Effector CD4-positive, alpha-beta T cell (primary cell): ENCODE measurements around the gene SHROOM2.
A peak's percentile ranks its signal among the peaks of the same experiment; 100 is the strongest.

ENCODE experiments used
- DNase-seq: peaks from one replicate; pipeline ENCODE4 v3.0.0-alpha.2; 2020

The SHROOM2 gene

DNA sequence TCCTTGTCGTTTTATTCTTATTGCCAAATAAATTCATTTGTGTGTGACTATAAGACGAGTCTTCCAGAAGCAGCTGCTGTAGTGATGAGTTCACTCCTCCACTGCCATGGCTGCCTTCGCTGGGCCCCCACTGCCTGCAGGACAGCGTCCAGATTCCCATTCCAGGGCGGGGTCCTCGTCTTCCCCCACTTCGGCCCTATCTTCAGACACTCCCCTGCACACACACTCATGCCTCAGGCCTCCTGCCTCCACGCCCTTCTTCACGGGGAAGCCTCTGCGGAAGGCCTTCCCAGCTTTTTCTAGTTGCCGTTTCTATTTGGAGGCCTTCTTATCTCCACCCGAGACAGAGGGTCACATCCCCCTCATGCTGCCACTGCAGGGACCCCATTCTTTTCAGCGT is 80.4 kb downstream of the SHROOM2 start:
- no peak for DNase-seq

DNA sequence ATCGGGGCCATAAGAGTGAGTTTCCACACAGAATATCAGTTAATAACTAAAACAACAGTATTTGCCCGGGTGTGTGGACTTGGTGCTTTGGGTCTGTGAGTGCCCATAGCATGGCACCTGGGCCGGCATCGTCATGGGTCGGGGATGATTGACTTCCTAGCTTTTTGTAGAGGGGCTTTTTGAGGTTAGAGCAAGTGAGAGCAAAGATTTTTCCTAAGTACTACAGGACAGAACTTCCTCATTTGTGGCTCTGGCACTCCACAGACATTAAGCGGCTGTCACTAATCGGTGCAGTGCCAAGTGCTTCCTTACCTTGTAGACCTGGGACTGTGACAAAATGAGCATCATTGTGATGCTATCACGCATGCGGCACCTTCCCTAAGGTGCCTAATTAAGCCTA is 81.0 kb downstream of the SHROOM2 start:
- DNase-seq, result no peak

DNA sequence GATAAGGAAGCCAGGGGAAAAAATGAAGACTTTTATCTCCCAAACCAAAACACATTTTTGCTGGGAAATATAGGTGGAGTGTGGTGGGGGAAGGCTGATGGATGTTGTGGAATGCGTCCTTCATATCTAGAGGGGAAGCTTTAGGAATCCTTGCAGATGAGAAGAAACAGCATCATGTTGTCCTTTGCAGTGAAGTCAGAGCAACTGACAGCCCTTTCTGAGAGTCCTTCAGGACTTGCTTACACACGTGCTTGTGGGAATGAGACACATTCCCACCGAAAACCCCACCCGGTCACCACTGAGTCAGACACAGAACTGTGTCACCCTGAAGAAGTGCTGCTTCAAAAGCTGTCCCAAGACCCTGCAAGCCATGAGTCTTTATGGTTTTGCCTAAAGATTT is 81.5 kb downstream of the SHROOM2 start:
- no peak for DNase-seq

DNA sequence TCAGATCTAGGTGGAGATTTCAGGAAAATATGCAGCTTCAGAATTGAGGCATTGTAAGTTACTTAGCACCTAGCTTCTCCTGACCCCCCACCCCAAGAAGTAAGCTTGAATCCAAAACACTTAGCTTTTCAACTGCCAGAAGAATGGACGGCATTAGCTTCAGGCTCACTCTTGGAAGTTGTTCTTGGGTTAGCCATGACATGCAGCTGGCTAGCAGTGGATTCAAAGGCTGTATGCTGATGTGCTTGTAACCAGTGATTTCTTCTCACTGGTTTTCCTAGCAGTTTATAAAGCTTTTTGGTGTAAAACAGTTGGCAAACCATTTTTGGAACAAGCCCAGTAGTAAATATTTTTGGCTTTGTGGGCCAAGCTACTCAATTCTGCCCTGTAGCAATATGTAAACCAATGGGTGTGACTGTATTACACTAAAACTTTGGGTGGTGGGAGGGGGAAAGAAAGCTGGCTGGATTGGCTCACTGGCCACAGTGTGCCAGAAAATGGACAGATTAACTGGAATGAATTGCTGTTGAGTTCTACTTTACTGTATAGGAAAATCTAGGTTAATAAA is 85.6 kb downstream of the SHROOM2 start:
- no peak for DNase-seq

DNA sequence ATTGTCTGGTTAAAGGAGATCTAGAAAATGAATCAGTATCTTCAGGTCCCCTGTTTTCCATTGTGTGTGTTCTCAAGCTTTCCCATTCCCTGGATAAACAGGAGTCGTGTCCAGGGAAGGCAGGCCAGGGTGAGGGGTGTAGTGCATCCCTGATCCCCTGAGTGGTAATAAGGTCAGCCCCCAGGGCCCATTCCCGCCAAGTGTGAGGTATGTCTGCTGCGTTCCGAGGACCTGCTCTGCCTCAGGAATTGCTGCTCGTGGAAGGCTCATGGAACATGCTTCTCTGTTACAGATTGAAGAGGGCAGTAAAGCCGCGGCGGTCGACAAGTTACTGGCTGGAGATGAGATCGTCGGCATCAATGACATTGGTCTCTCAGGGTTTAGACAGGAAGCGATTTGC is 87.1 kb downstream of the SHROOM2 start:
- no peak for DNase-seq

DNA sequence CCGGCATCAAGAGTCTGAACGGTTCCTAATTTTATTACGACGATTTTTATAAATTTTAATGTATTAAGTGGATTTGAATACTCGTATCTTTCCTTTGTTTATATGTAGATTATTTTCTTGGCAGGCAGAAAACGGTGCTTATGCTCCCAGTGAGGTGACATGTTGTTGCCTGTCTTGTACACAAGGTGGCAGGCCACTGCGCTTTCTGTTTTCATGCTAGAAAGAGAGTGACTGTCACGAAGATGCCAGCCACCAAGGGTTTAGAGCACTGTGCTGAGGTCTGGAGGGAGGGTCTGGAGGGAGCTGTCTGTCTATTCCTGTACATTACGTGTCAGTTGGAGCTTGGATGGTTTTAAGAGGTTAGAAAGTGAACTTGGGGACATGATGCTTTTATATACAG is 87.7 kb downstream of the SHROOM2 start:
- DNase-seq, result peak; percentile 9

DNA sequence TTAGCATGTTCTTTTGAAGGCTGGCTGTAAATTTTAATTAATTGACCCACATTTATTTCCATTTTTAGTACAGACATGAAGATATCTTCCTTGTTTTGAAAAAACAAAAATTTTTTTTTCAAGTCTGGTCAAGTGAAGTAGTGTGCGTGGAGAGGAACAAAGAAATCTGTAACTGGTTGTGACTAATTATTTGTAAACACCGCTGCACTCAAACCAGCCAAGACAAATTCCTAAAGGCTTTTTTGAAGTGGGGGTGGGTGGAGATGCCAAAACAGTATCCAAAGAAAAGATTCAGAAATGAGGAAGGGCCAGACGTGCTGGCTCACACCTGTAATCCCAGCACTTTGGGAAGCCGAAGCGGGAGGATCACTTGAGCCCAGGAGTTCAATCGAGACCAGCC is 88.3 kb downstream of the SHROOM2 start:
- DNase-seq, result no peak

DNA sequence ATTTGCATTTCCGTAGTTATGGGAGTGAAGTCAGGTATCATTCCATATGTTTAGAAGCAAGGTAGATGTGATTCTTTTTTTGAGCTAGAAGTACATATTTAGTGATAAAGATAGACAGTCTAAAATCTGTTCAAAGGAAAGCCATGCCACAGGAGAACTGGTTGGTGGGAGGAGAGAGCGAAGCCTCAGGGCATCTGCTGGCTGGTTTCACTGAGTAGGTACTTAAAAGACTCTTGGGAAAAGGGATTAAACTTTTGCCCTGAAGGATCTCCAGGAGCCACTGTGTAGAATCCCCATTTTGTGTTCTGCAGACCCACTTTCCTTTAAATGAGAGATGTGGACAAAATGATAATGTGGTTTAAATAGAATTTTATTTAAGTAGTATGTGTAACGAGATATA is 89.6 kb downstream of the SHROOM2 start:
- DNase-seq, result no peak

DNA sequence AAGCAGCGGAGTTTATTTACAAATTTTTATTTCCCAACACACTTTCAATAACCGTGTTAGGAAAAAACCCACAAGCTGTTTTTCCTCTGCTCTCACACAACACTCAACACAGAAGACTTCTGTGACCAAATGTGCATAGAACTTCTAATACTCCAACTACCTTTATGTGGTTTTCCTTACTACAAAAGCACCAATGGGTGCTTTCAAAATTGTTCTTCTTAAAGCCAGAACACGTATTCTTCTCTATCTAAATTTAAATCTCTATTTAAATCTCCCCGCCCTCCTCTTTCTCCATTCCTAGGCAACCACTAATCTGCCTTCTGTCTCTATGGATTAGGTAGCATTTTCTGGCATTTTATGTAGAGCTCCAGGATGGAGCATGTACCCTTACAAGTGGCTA is 90.0 kb downstream of the SHROOM2 start:
- DNase-seq, result no peak

DNA sequence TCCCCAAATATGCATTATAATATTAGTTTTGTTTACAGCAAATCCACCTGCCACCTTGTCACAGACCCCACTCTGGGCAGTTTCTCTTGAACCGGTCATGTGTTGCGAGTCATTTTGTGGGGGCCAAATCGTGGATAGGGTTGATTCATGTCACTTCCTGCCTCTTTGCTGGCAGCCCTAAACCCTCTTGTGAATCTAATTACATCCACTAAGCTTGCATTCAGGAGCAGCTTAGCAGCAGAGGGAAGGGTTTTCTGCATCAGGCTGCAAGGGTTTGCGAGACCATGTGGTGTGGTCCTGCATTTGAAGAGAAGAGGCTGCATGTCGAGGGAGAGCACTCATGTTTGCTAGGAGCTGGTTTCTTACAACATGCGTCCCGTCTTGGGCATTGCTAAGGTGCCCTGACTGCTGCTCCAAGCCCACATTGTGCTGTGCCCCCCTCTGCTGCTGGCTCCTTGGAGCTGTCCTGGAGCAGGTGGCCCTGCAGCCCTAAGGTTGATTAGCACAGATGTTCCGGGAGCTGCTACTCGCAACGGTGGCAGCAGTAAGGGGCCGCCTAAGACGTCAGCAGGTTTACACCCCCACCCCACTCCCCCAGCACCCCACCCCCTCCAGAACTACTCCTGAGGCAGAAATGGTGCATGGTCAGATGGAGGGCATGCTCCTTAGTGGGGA is 92.1 kb downstream of the SHROOM2 start:
- DNase-seq, result no peak

DNA sequence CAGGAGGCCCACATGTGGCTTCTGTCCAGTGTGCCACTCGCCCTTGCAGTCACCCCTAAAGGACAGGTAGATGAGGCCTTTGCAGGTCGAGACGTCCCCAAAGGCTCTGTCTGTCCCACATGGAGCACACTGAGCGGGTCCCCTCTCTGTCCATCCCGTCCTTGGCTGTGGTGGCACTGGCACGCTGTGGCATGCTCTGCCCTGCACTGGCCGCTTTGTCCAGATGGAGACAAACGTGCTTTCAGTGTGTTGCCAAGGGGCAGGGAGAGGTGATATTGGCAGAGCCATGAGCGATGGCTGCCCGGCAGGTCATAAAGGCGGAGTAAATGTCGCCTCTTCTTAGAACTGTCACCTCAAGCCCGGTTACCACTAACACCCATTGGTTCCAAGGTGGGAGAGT is 94.0 kb downstream of the SHROOM2 start:
- DNase-seq, result no peak

DNA sequence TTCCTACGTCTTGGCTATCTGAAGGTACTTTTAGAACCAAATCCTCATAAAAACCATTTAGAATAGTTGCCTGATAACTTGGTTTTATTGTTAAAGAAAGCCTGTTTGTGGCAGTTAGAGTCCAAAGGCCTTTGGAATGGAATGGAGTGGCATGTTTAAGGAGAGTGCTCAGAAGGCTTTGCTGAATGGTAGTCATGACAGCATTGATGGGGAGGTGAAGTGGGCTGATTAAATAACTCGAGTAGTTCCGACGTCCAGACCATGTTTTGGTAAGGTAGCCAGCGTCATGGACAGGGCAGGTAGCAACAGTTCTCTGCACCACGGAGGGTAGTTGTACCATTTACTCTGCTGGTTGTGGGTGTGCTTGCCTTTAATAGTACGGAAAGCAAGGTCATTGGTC is 94.6 kb downstream of the SHROOM2 start:
- no peak for DNase-seq

DNA sequence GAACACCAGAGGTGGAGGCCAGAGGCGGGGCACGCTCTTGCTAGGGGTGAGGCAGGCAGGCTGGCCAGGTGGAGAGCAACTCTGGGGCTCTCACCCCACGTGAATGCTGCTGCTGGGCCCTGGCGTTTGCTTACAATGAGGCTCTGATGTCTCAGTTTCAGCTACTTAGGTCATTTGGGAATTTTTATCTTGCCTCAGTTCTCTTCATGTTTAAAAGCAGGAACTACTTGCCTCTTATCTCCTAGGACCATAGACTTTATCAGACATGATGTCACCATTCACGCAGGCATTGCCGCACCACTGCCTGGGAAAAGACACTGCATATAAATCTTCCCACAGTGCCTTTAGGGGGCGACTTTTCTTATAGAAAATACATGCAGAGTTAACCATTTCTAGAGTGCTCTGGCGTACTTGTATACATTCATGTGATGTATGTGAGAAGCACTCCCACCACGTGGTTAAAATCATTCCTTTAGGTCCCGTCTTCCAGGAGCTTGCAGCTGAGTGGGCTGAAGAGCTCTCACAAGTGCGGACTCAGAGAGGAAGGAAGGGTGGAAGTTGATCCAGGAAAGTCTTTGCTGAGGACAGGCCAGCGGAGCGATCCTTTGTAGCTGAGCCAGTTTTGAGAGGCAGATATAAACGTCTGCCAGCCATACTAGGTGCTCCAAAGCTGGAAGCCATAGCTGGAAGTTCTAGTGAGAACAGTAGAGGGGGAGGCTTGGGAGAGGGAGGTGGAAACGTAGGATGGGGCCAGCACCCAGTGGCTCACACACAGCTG is 96.6 kb downstream of the SHROOM2 start:
- no peak for DNase-seq

DNA sequence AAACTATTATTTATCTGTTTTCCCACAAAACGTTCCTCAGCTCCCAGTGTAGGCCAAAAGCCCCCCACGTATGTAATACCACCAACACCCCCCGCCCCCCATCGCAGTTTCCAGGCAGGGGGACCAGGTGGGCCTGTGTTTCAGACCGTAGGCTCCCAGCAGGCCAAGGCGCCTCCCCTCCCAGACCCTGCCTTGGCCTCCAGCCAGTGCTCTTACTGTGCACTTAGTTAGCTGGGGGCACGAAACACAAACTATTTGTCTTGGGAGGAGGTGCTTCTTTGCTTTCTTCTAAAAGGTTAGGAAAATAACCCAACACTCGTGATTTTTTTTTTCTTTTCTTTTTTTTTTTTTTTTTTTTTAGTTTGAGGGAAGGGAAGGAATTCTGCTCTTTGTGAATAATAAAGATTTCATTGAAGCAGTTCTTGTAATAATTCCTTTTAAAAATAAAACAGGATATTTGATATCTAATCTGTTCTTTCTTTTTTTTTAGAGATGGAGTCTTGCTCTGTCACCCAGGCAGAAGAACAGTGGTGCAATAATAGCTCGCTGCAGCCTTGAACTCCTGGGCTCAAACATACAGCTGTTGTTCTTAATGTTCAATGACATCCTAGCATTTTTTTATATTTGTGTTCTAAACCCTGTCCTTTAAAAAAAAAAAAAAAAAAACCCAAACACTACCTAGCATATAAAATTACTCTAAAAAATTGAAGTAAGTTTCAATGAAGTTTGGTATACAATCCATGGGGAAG is 98.0 kb downstream of the SHROOM2 start:
- DNase-seq, result no peak

DNA sequence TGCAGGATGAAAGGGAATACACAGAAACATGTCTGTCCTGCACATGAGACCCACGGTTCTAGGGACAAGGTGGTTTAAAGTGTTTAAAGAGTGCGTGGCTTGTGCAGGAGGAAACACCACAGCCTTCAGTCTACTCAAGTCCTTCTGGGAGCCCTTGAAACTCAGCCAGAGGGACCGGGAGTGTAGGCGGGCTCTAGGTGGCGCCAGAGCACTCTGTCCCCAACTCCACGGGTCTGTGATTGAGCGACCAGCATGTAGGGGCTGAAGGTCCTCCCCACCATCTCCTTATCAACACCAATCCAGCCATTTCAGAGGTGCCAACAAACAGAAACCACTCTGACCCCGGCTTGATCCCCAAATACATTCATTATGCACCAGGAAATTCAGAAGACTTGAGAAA is 98.9 kb downstream of the SHROOM2 start:
- no peak for DNase-seq

DNA sequence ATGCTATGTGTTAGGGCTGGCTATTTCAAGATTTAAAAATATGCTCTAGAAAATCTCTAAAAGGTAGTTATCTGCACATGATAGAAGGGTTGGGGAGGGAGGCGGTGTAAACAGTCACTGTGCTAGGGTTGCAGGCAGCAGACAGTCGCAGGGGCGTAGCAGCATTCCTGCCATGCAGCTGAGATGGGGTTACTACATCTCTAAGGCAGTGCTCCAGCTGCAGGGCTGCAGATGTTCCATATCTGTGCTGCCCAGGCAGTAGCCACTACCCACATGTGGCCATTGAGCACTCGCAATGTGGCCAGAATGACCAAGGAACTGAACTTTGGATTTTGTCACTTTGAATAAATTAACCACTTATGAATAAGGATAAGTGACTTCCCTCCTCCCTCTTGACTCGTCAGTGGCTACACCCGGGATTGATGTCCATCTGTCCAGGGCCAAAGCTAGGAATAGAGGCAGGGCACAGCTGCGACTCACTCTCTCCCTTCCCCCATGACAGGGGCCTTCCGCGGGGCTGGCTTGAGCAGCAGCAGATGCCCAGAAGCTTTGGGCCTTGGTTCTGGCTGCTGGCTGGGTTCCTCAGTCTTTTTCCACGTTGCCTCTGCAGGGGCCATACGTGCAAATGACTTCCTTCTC is 101.5 kb downstream of the SHROOM2 start:
- DNase-seq, result no peak

DNA sequence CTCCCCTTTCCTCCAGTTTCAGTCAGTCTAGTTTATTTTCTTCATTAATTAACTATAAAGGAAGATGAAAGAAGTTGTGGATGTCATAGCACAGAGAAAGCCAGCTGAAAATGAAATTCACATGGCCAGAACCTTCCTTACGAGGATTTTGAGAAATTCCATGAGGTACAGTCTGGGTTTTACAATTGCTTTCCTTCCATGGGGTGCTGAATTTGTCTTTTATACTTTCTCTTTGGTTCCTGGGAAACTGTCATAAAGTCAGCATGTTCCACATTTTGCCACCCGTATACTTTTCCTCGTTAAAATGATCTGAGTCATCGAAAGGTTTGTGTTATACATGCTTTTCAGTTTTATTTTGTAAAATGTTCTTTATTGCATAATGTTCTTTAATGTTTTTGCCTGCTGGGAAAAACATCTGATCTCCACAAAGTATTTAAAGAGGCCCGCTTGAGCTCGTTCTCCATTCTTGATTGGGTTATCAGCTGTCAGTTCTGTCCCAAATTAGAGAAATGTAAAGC is 102.8 kb downstream of the SHROOM2 start:
- no peak for DNase-seq

DNA sequence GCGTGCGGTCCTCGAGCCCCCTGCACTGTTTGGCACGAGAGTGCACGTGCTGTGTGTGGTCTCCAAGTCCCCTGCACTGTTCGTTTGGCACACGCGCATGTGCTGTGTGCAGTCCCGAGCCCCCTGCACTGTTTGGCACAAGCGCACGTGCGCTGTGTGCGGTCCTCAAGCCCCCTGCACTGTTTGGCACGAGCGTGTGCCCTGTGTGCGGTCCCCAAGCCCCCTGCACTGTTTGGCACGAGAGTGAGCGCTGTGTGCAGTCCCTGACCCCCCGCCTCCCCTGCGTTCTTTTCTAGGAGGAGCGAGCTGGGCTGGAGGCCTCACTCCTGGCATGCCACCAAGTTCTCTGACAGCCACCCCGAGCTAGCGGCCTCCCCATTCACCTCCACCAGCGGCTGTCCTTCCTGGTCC is 104.5 kb downstream of the SHROOM2 start:
- DNase-seq, result no peak

DNA sequence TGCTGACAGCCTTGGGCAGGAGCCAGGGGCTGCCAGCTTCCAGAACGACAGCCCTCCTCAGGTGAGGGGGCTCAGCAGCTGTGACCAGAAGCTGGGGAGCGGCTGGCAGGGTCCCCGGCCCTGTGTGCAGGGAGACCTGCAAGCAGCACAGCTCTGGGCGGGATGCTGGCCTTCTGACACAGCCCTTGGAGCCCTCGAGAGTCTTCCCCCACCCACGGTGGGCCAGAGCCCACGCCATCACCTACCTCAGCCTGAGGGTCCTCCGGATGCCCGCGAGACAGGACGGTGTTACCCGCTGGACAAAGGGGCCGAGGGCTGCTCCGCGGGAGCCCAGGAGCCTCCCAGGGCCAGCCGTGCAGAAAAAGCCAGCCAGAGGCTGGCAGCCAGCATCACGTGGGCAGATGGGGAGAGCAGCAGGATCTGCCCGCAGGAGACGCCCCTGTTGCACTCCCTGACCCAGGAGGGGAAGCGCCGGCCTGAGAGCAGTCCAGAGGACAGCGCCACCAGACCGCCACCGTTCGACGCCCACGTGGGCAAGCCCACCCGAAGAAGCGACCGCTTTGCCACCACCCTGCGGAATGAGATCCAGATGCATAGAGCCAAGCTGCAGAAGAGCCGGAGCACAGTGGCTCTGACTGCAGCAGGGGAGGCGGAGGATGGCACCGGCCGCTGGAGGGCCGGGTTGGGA is 109.1 kb downstream of the SHROOM2 start:
- no peak for DNase-seq

DNA sequence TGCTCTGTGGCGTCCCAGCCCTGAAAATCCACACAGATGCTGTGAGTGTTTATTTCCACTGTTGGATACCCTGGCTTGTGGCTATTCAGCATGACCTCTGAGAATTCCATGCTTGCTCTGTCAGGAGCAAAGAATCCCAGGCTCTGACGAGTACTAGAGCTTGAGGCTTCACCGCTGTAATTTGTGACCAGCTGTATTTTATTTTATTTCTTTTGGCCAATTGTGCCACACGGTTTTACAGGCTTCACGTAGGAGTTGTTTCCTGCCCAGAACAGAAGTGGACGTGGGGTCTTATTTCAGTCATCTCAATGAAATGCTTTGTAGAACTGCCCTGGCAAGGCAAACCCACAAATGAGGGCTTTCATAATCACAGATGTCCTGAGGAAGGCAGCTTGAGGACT is 111.5 kb downstream of the SHROOM2 start:
- DNase-seq, result no peak

DNA sequence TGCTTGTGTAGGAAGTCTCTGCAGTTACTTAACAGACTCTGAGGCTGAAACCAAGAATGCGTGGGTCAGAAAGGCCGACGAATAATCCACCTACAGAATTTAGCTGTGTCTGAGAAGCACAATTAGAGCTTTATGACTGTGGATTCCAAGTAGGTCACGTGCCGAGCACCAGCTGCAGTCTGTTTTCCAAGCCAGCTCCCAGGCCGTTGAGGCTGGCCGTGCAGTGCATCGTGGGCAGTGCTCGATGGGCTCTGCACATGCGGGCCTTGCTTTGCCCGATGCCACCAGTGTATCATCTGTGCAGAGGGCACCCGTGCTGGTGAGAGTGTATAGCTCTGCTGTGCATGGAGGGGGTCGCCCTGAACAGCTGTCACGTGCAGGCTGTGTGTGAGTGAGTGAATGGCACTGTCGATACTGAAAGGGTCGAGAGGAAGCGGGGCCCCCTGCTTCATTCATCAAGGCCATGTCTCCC is 113.4 kb downstream of the SHROOM2 start:
- DNase-seq, result no peak

DNA sequence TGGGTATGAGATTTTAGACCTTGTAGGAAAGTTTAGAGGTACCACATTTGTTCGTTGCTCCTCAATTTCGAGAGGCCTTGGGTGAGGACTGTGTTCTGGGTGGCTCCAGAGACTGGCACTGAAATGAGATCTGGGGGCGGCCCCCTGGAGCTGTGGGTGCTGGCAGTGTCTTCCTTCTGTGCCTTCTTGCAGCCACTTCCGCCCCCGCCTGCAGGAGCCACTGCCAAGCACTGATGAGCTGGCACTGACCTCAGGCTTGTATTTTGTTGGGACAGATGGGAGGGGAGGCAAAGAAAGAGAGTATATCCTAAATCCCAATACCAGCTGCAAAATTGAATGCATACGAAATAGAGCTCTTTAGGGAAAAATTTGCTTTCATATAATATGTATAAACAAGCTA is 116.4 kb downstream of the SHROOM2 start:
- no peak for DNase-seq
